HepG2 (cell line): ENCODE data around the gene UBAC2. TPM values are rescaled to one million over a fixed set of nuclear protein-coding genes. Genes with fewer than 3 reads are reported as not detected.

Source experiments
- ATAC-seq: fragments of 200-7000 bp; cut with Tn5 transposase; 3 replicates; pipeline ENCODE4 v1.9.1; 2020; ENCODE audit warnings: mild to moderate bottlenecking, moderate library complexity
- BruUV-seq: library from RNA; stranded (reverse); fragments of 400-500 nt; replicated peaks from 2 replicates; lab custom pipeline; 2021; lab: Mats Ljungman, UMichigan
- CTCF ChIA-PET: fragments of 300-600 bp; formaldehyde crosslinking; extraction: SDS; loops from one replicate; lab custom pipeline; 2021; ENCODE audit warnings: low total read pairs, inconsistent platforms, low intra/inter-chr PET ratio; lab: Yijun Ruan, JAX
- POLR2A ChIA-PET: fragments of 350-600 bp; sonication (Branson Sonifier 250); formaldehyde crosslinking; loops from one replicate; lab custom pipeline; 2020; ENCODE audit warnings: antibody characterized with exemption, inconsistent platforms; lab: Yijun Ruan, JAX
- DNase-seq: peaks from one replicate; pipeline ENCODE4 v3.0.0-alpha.2; 2015; ENCODE audit warnings: low spot score
- FAIRE-seq: peaks from 3 replicates; lab custom pipeline; 2011; peaks lifted over from hg19 to GRCh38; lab: Jason Lieb, UNC
- H2AFZ ChIP-seq: one replicate; pipeline ENCODE4 v1.6.1; 2011; ENCODE audit warnings: low read length, inconsistent platforms
- H3K27ac ChIP-seq: fragments of 300-600 bp; 3 replicates; pipeline ENCODE4 v1.8.0; 2011; ENCODE audit warnings: mixed run types, mild to moderate bottlenecking, mixed read lengths, low read length, inconsistent platforms; ENCODE audit not compliant: insufficient read depth; ENCODE audit errors: extremely low read length
- H3K27me3 ChIP-seq, 2 experiments: fragments of 200-600 bp in 1 of 2; 2 replicates in 1 of 2; 3 replicates in 1 of 2; pipeline versions ENCODE4 v1.6.0 to v1.8.0; 2011; ENCODE audit warnings: low read length in 2 of 2, mild to moderate bottlenecking in 2 of 2, moderate library complexity in 2 of 2, inconsistent platforms in 1 of 2; ENCODE audit not compliant: insufficient read depth in 2 of 2, control insufficient read depth in 1 of 2
- H3K36me3 ChIP-seq, 2 experiments: fragments of 200-600 bp in 1 of 2; replicated peaks in 1 of 2; 2 replicates in 1 of 2; 3 replicates in 1 of 2; pipeline versions ENCODE4 v1.5.1 to v1.8.0; 2011; ENCODE audit warnings: low read length in 2 of 2, inconsistent platforms in 1 of 2; ENCODE audit not compliant: insufficient read depth in 2 of 2, control insufficient read depth in 1 of 2
- H3K4me1 ChIP-seq: 2 replicates; pipeline ENCODE4 v1.5.1; 2012; ENCODE audit warnings: low read length, inconsistent platforms; ENCODE audit not compliant: insufficient read depth
- H3K4me2 ChIP-seq: 2 replicates; pipeline ENCODE4 v1.6.0; 2011; ENCODE audit warnings: low read depth, low read length, inconsistent platforms
- H3K4me3 ChIP-seq, 3 experiments: fragments of 200-600 bp in 1 of 3; sonication (generic), shearing (Covaris generic) in 1 of 3; replicated peaks in 1 of 3; 2 replicates each; pipeline ENCODE4 v1.5.1; 2011 to 2016; ENCODE audit warnings: low read length in 3 of 3, inconsistent platforms in 2 of 3, low read depth in 2 of 3, mild to moderate bottlenecking in 2 of 3, control low read depth in 1 of 3, mixed read lengths in 1 of 3; ENCODE audit not compliant: insufficient read depth in 1 of 3
- H3K79me2 ChIP-seq: one replicate; pipeline ENCODE4 v1.6.1; 2011; ENCODE audit warnings: low read length, inconsistent platforms; ENCODE audit not compliant: insufficient read depth
- H3K9ac ChIP-seq: 2 replicates; pipeline ENCODE4 v1.6.0; 2011; ENCODE audit warnings: mild to moderate bottlenecking, low read depth, low read length, inconsistent platforms; ENCODE audit not compliant: insufficient read depth
- H3K9me3 ChIP-seq: 2 replicates; pipeline ENCODE4 v1.5.1; 2012; ENCODE audit warnings: mild to moderate bottlenecking, low read length
- H4K20me1 ChIP-seq: 2 replicates; pipeline ENCODE4 v1.6.0; 2011; ENCODE audit warnings: inconsistent platforms, mild to moderate bottlenecking, low read length, moderate library complexity; ENCODE audit not compliant: insufficient read depth
- BRD4 ChIP-seq: sonication (generic); formaldehyde crosslinking; IDR thresholded peaks from 2 replicates; pipeline ENCODE4 v1.4.0; 2020; ENCODE audit warnings: missing genetic modification reagents
- GFI1 ChIP-seq: sonication (generic); formaldehyde crosslinking; IDR thresholded peaks from 2 replicates; pipeline ENCODE4 v1.5.0; 2020; ENCODE audit warnings: missing genetic modification reagents, mild to moderate bottlenecking, borderline replicate concordance
- KLF15 ChIP-seq: sonication (generic); formaldehyde crosslinking; IDR thresholded peaks from 2 replicates; pipeline ENCODE4 v1.8.1; 2023; ENCODE audit warnings: borderline replicate concordance, mild to moderate bottlenecking, inconsistent platforms, missing genetic modification reagents, mixed read lengths
- PAX8 ChIP-seq: sonication (generic); formaldehyde crosslinking; IDR thresholded peaks from 2 replicates; pipeline ENCODE4 v1.8.0; 2022; ENCODE audit warnings: mild to moderate bottlenecking, missing genetic modification reagents, borderline replicate concordance
- PHB2 ChIP-seq: fragments of 450-650 bp; IDR thresholded peaks from 2 replicates; pipeline ENCODE4 v1.6.1; 2018; ENCODE audit not compliant: partially characterized antibody
- ZNF460 ChIP-seq: sonication (generic); formaldehyde crosslinking; IDR thresholded peaks from 2 replicates; pipeline ENCODE4 v1.5.1; 2020; ENCODE audit warnings: missing genetic modification reagents, mild to moderate bottlenecking, borderline replicate concordance
- ZNF660 ChIP-seq: sonication (generic); formaldehyde crosslinking; IDR thresholded peaks from 2 replicates; pipeline ENCODE4 v1.5.1; 2020; ENCODE audit warnings: mild to moderate bottlenecking, low read depth, missing genetic modification reagents, borderline replicate concordance
- ZNF766 ChIP-seq: sonication (generic); formaldehyde crosslinking; IDR thresholded peaks from 2 replicates; pipeline ENCODE4 v1.5.0; 2020; ENCODE audit warnings: missing genetic modification reagents, borderline replicate concordance
- WGBS: methylation state at CpG from one replicate; pipeline ENCODE4 v1.1.6; 2017; ENCODE audit warnings: low lambda C conversion rate; 5-methylcytosine and 5-hydroxymethylcytosine counted together
- in situ Hi-C: cut with HindIII; loops from 2 replicates; pipeline ENCODE4 v1.10.0; 2017; ENCODE audit warnings: low pct_unique_long_range_greater_than_20kb; ENCODE audit not compliant: extremely low pct_ligation_motif_present
- intact Hi-C: fragments of 100-400 bp; cut with micrococcal nuclease; formaldehyde crosslinking; loops from one replicate; pipeline ENCODE4 v1.10.0; 2022; ENCODE audit not compliant: unreplicated experiment
- polyA plus RNA-seq, 8 experiments: library from polyadenylated mRNA; depleted of rRNA in 3 of 8; stranded (reverse) in 7 of 8; unstranded in 1 of 8; fragments of >200 nt; fragmentation: Illumina TruSeq in 4 of 8; extraction: Trizol in 4 of 8; gene quantifications; 2 replicates each; pipeline versions ENCODE4 v1.2.1 to v1.2.3, GENCODE V29; 2011 to 2016; ENCODE audit warnings: low read depth in 4 of 8, missing spikeins in 1 of 8, mixed read lengths in 1 of 8; ENCODE audit not compliant: insufficient read depth in 1 of 8
- total RNA-seq, 5 experiments: library from RNA; depleted of rRNA; stranded (reverse); fragments of >200 nt; fragmentation: Illumina TruSeq; extraction: Trizol; gene quantifications; 2 replicates each; pipeline ENCODE4 v1.2.3, GENCODE V29; 2016; ENCODE audit warnings: low read depth in 1 of 5

Gene UBAC2
- total and polyA plus RNA-seq, 2 of the 13 experiments (the other 11 are each of a cell fraction or from before 2014, with no cell fraction given) = 61.3 to 80.8 TPM

DNA sequence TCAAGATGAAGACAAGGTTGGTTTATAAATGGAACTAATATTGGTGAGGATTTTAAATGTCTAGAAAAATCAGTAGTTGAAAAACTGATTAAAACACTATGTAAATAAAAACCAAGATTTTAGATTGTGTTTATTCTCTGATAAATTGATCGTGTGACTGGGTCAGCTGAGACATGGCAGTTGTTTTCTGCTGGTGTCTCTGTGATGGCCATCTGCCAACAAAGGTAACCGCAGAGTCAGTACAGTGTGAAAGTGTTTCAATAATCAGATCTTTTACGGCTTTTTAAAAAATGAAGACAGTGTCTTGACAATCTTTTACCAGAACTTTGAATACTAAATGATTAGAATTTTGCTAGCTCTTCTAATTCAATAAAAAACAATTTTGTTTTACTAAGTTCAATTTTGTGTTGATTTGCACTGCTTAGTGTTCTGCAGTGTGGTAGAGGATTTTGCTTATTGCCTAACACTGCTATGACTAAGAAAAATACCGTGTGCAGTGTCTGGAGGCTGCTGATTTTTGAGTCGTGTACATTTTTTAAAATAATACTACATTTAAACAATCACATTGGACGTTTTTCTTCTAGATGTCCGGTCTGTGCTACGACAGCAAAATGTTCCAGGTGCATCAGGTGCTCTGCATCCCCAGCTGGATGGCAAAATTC lies 139.2 kb downstream of the UBAC2 start (continued):
- no peak for TF ChIP-seq BRD4 (CRISPR knock-in tag)

DNA sequence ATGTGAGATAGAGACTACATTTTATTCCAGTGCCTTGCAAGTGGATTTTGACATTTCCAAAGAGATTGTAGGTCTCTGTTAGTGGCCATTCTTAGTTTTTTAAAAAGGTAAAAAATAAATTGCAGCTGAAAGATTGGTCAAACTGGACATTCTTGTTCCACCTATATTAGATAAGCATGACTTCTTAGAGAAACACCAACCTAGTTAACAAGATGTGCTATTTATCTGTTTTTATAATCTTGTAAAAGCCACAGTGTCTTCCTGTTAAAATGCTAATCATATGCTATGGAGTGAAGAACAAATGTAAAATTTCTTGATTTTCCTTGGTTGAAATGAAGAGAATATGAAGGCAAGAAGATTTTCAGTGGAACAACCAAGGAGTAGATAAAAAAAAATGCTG lies 140.0 kb downstream of the UBAC2 start:
- Histone ChIP-seq H3K79me2 (no peaks in the 10 kb centered on the region), H2AFZ (no peak overlapping the region), H4K20me1 (no peaks in the 10 kb centered on the region)
- BruUV-seq = no TSS peak
- DNase-seq = no peak
- TF ChIP-seq PAX8 (CRISPR knock-in tag) = no peak
- TF ChIP-seq, all 625 proteins: peak for 0
- FAIRE-seq (no peak), ATAC-seq (no peak)
- Histone ChIP-seq H3K27ac (no peak overlapping the region), H3K4me2 (no peak overlapping the region), H3K9ac (no peak overlapping the region), H3K4me1 (no peaks in the 10 kb centered on the region), H3K4me3 (no peak overlapping the region), H3K9me3 (no peaks in the 10 kb centered on the region), H3K36me3 (peaks cover 8 to 52% of the 10 kb centered on the region in 2 experiments; a peak in 4 of 5 replicates), H3K27me3 (no peaks in the 10 kb centered on the region)
- CTCF ChIA-PET = no interaction called here
- POLR2A ChIA-PET = no interaction called here
- intact Hi-C loops (no loop called here), in situ Hi-C loops (no loop called here)

DNA sequence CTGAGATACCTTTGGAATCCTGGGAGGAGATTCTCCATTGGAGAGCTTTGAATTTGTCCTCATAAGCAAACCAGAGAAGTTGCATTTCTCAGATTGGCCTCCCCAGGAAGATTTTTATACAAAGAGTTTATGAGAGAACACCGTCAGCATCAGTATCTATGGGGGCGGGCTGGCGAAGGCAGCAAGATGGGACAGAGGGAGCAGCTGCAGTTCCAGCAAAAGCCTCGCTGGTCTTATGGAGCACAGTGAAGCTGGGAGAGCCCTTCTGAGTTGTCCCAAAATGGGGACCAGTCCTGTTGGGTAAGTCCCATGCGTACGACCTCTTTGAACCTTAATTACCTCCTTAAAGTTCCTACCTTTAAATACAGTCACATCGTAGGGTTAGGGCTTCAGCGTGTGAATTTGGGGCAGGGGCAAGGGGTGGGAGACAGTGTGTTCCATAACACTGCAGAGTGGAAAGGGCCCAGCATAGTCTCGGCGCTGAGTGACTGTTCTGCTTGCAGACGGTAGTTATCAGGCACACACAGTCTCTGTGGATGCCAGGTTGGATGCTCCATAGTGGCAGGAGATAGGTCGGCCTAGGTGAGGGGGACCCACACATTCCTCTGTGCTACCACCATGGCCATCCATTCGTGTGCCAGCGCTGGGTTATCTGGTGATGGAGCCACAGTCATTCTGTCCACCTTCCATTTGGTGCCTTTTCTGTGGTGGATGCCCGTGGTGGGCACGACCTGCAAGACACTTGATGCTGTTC lies 141.5 kb downstream of the UBAC2 start:
- no peaks in the 10 kb centered on the region for H3K4me1 ChIP-seq
- BruUV-seq = no TSS peak
- H4K20me1 ChIP-seq = no peaks in the 10 kb centered on the region
- H3K36me3 ChIP-seq = peaks cover 8 to 62% of the 10 kb centered on the region in 2 experiments; a peak in 4 of 5 replicates
- ChIA-PET POLR2A (no interaction called here), CTCF (no interaction called here)
- in situ Hi-C loops (no loop called here), intact Hi-C loops (no loop called here)
- no peak overlapping the region for H3K4me3 ChIP-seq
- no peaks in the 10 kb centered on the region for H3K9me3 ChIP-seq
- H3K9ac ChIP-seq = no peak overlapping the region
- H3K4me2 ChIP-seq = no peak overlapping the region
- H2AFZ ChIP-seq = no peak overlapping the region
- DNase-seq (no peak), ATAC-seq (no peak), FAIRE-seq (no peak)
- TF ChIP-seq KLF15 (CRISPR knock-in tag) (no peak), ZNF460 (no peak), PHB2 (no peak), GFI1 (CRISPR knock-in tag) (no peak), ZNF660 (CRISPR knock-in tag) (no peak), ZNF766 (no peak)
- H3K27me3 ChIP-seq = no peaks in the 10 kb centered on the region
- 95% methylated on average over 11 of the region's 16 CpGs for WGBS
- no peak overlapping the region for H3K27ac ChIP-seq
- no peaks in the 10 kb centered on the region for H3K79me2 ChIP-seq
